HG03558 (cell line): ENCODE measurements around the gene SRP14.
"Not testable (repeated sequence)": the region's sequence is repeated elsewhere in the genome, so short reads cannot be mapped to it uniquely, and the experiment has no call there.

Experiments
- ATAC-seq: cut with Tn5 transposase; IDR thresholded peaks from one replicate; pipeline ENCODE4 v1.9.1; 2021; ENCODE audit warnings: moderate number of reproducible peaks; ENCODE audit not compliant: unreplicated experiment; ENCODE audit errors: extremely low read depth

Gene SRP14

DNA sequence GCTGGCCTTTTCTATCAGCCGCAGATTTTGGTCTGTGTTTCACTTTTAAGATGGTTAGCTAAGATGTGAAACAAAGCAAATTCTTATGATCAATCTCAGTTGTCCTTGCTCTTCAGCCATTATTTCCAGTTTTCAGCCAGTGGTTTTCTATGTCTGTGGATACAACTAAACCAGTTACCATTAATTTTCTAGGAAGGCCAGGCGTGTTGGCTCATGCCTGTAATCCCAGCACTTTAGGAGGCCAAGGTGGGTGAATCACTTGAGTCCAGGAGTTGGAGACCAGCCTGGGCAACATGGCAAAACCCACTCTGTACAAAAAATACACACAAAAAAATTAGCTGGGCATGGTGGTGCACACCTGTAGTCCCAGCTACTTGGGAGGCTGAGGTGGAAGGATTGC lies 42.8 kb downstream of the SRP14 start:
- not testable (repeated sequence) for ATAC-seq

DNA sequence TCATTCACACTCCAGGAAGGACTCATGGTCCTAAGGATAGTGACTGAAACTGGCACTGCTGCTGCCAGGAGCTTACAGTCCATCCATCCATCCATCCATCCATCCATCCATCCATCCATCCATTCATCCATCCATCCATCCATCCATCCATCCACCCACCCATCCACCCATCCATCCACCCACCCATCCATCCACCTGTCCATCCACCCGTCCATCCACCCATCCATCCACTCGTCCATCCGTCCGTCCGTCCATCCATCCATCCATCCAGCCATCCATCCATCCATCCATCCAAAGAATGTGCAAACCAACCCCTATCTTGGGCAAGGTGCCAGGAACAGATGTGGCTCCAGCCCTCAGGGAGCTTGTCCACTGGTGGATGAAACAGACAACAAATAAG lies 46.0 kb downstream of the SRP14 start:
- ATAC-seq: not testable (repeated sequence)

GRCh38 chr15:39990706-39991105 lies 48.3 kb downstream of the SRP14 start:
- no peak for ATAC-seq

GRCh38 chr15:39987821-39988220 lies 51.2 kb downstream of the SRP14 start:
- ATAC-seq: no peak
